HUES48 (cell line): ENCODE data around the gene APOA1.

ENCODE experiments used
- H3K27ac ChIP-seq: one replicate; pipeline ENCODE4 v1.7.0; 2013; ENCODE audit warnings: low read depth, low read length, inconsistent platforms
- H3K27me3 ChIP-seq: 2 replicates; pipeline ENCODE4 v1.6.1; 2013; ENCODE audit warnings: mild to moderate bottlenecking, low read length; ENCODE audit not compliant: control insufficient read depth, insufficient read depth
- H3K36me3 ChIP-seq: 2 replicates; pipeline ENCODE4 v1.6.1; 2013; ENCODE audit warnings: low read length; ENCODE audit not compliant: control insufficient read depth, insufficient read depth
- H3K4me1 ChIP-seq: 2 replicates; pipeline ENCODE4 v1.6.1; 2013; ENCODE audit warnings: mild to moderate bottlenecking, low read length; ENCODE audit not compliant: control insufficient read depth, insufficient read depth
- H3K4me3 ChIP-seq: 2 replicates; pipeline ENCODE4 v1.5.1; 2013; ENCODE audit warnings: mild to moderate bottlenecking, low read depth, low read length
- H3K9ac ChIP-seq: 2 replicates; pipeline ENCODE4 v1.6.1; 2013; ENCODE audit warnings: mild to moderate bottlenecking, low read depth, low read length, moderate library complexity
- H3K9me3 ChIP-seq: 2 replicates; pipeline ENCODE4 v1.6.1; 2013; ENCODE audit warnings: low read length; ENCODE audit not compliant: control insufficient read depth, insufficient read depth

The APOA1 gene

GRCh38 chr11:116859175-116859574, 21.8 kb upstream of the APOA1 start:
- H3K36me3 ChIP-seq, result peaks cover 74% of the 10 kb centered on the region
- no peak overlapping the region for H3K27ac ChIP-seq
- H3K4me1 ChIP-seq, result no peaks in the 10 kb centered on the region
- H3K27me3 ChIP-seq, result no peaks in the 10 kb centered on the region
- no peak overlapping the region for H3K4me3 ChIP-seq
- H3K9ac ChIP-seq, result no peak overlapping the region
- no peaks in the 10 kb centered on the region for H3K9me3 ChIP-seq

GRCh38 chr11:116857936-116858335, 20.5 kb upstream of the APOA1 start:
- Histone ChIP-seq H3K4me1 (no peaks in the 10 kb centered on the region), H3K4me3 (no peak overlapping the region), H3K9me3 (no peaks in the 10 kb centered on the region), H3K36me3 (peaks cover 69% of the 10 kb centered on the region), H3K9ac (no peak overlapping the region), H3K27ac (no peak overlapping the region), H3K27me3 (no peaks in the 10 kb centered on the region)

GRCh38 chr11:116857316-116857715, 19.9 kb upstream of the APOA1 start:
- H3K9me3 ChIP-seq, result no peaks in the 10 kb centered on the region
- H3K9ac ChIP-seq, result no peak overlapping the region
- H3K4me1 ChIP-seq, result no peaks in the 10 kb centered on the region
- H3K27ac ChIP-seq, result no peak overlapping the region
- no peaks in the 10 kb centered on the region for H3K27me3 ChIP-seq
- H3K4me3 ChIP-seq, result no peak overlapping the region
- H3K36me3 ChIP-seq, result peaks cover 66% of the 10 kb centered on the region

- Histone ChIP-seq H3K27ac (no peak overlapping the region), H3K36me3 (peaks cover 57% of the 10 kb centered on the region), H3K4me3 (no peak overlapping the region), H3K9me3 (no peaks in the 10 kb centered on the region), H3K27me3 (no peaks in the 10 kb centered on the region), H3K9ac (no peak overlapping the region), H3K4me1 (no peaks in the 10 kb centered on the region)
Observed at GRCh38 chr11:116856423-116856822, 19.0 kb upstream of the APOA1 start.

GRCh38 chr11:116855413-116855812, 18.0 kb upstream of the APOA1 start:
- H3K9ac ChIP-seq, result no peak overlapping the region
- no peaks in the 10 kb centered on the region for H3K9me3 ChIP-seq
- H3K27me3 ChIP-seq, result no peaks in the 10 kb centered on the region
- H3K4me3 ChIP-seq, result no peak overlapping the region
- H3K4me1 ChIP-seq, result no peaks in the 10 kb centered on the region
- H3K27ac ChIP-seq, result no peak overlapping the region
- H3K36me3 ChIP-seq, result peaks cover 47% of the 10 kb centered on the region

GRCh38 chr11:116853461-116854073, 16.1 kb upstream of the APOA1 start:
- H3K27me3 ChIP-seq, result no peaks in the 10 kb centered on the region
- H3K4me3 ChIP-seq, result no peak overlapping the region
- no peak overlapping the region for H3K27ac ChIP-seq
- no peak overlapping the region for H3K9ac ChIP-seq
- no peaks in the 10 kb centered on the region for H3K9me3 ChIP-seq
- no peaks in the 10 kb centered on the region for H3K4me1 ChIP-seq
- peaks cover 43% of the 10 kb centered on the region for H3K36me3 ChIP-seq

GRCh38 chr11:116852261-116853031, 15.0 kb upstream of the APOA1 start:
- H3K4me3 ChIP-seq, result no peak overlapping the region
- H3K9ac ChIP-seq, result no peak overlapping the region
- H3K27me3 ChIP-seq, result no peaks in the 10 kb centered on the region
- H3K27ac ChIP-seq, result no peak overlapping the region
- no peaks in the 10 kb centered on the region for H3K9me3 ChIP-seq
- H3K36me3 ChIP-seq, result peaks cover 40% of the 10 kb centered on the region
- no peaks in the 10 kb centered on the region for H3K4me1 ChIP-seq

GRCh38 chr11:116851626-116852025, 14.2 kb upstream of the APOA1 start:
- H3K9ac ChIP-seq, result no peak overlapping the region
- no peak overlapping the region for H3K27ac ChIP-seq
- no peaks in the 10 kb centered on the region for H3K4me1 ChIP-seq
- H3K9me3 ChIP-seq, result no peaks in the 10 kb centered on the region
- H3K36me3 ChIP-seq, result peaks cover 40% of the 10 kb centered on the region
- no peaks in the 10 kb centered on the region for H3K27me3 ChIP-seq
- no peak overlapping the region for H3K4me3 ChIP-seq

GRCh38 chr11:116849486-116849885, 12.1 kb upstream of the APOA1 start:
- no peak overlapping the region for H3K27ac ChIP-seq
- no peaks in the 10 kb centered on the region for H3K4me1 ChIP-seq
- no peaks in the 10 kb centered on the region for H3K27me3 ChIP-seq
- peaks cover 58% of the 10 kb centered on the region for H3K36me3 ChIP-seq
- H3K9me3 ChIP-seq, result no peaks in the 10 kb centered on the region
- H3K9ac ChIP-seq, result no peak overlapping the region
- no peak overlapping the region for H3K4me3 ChIP-seq

GRCh38 chr11:116849060-116849459, 11.6 kb upstream of the APOA1 start:
- Histone ChIP-seq H3K36me3 (peaks cover 54% of the 10 kb centered on the region), H3K27me3 (no peaks in the 10 kb centered on the region), H3K4me3 (no peak overlapping the region), H3K4me1 (no peaks in the 10 kb centered on the region), H3K9ac (no peak overlapping the region), H3K9me3 (no peaks in the 10 kb centered on the region), H3K27ac (no peak overlapping the region)

GRCh38 chr11:116847612-116848011, 10.2 kb upstream of the APOA1 start:
- Histone ChIP-seq H3K4me1 (no peaks in the 10 kb centered on the region), H3K9me3 (no peaks in the 10 kb centered on the region), H3K9ac (no peak overlapping the region), H3K4me3 (no peak overlapping the region), H3K27me3 (no peaks in the 10 kb centered on the region), H3K27ac (no peak overlapping the region), H3K36me3 (peaks cover 57% of the 10 kb centered on the region)
